ENCODE measurements around the gene HSPA12B. TPM values are rescaled to one million over a fixed set of nuclear protein-coding genes. Genes with fewer than 3 reads are reported as not detected.

Gene HSPA12B
- polyA plus RNA-seq, 1 donor from 2014 or later: not detected

DNA sequence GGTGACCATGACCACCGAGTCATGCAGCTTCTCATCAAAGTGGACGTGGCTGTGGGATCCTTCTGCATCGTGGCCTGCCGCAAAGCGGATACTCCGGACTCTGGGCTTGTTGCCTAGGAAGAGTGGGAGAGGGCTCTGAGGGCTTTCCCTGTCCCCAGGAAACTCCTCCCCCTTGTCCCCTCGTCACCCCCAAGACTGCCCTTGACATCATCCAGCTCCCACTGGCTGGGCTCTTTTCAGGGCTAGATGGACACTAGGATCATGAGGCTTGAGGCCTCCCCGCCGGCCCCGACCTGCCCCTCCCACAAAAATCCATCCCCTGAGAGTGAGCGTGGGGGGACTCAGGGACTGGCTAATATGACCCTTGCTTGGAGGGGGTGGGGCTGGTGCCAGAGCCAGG, 26.1 kb downstream of the HSPA12B start:
- Histone ChIP-seq H3F3A (ENCODE audit: insufficient read depth, low read length, poor library complexity, severe bottlenecking) (no peaks in the 10 kb centered on the region), H3K27ac (ENCODE audit: low read length) (no peak overlapping the region), H3K9ac (ENCODE audit: low read length) (no peak overlapping the region), H4K20me1 (ENCODE audit: insufficient read depth) (no peaks in the 10 kb centered on the region), H3K27me3 (ENCODE audit: insufficient read depth, low read depth, low read length) (no peaks in the 10 kb centered on the region), H3K9me2 (ENCODE audit: insufficient read depth, low read length) (no peaks in the 10 kb centered on the region), H3K4me2 (ENCODE audit: low read length) (no peak overlapping the region), H3K4me3 (ENCODE audit: low read length) (no peak overlapping the region), H2AFZ (ENCODE audit: low read depth, low read length) (no peak overlapping the region), H3K36me3 (ENCODE audit: insufficient read depth, low read length) (no peaks in the 10 kb centered on the region), H3K9me3 (ENCODE audit: low read length) (no peaks in the 10 kb centered on the region), H3K79me2 (replicated peaks; ENCODE audit: insufficient read depth, low read length) (no peaks in the 10 kb centered on the region)
- TF ChIP-seq, protein P1, sequence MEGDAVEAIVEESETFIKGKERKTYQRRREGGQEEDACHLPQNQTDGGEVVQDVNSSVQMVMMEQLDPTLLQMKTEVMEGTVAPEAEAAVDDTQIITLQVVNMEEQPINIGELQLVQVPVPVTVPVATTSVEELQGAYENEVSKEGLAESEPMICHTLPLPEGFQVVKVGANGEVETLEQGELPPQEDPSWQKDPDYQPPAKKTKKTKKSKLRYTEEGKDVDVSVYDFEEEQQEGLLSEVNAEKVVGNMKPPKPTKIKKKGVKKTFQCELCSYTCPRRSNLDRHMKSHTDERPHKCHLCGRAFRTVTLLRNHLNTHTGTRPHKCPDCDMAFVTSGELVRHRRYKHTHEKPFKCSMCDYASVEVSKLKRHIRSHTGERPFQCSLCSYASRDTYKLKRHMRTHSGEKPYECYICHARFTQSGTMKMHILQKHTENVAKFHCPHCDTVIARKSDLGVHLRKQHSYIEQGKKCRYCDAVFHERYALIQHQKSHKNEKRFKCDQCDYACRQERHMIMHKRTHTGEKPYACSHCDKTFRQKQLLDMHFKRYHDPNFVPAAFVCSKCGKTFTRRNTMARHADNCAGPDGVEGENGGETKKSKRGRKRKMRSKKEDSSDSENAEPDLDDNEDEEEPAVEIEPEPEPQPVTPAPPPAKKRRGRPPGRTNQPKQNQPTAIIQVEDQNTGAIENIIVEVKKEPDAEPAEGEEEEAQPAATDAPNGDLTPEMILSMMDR (IDR thresholded peaks at IDR 0.05; ENCODE audit: poor library complexity, severe bottlenecking): no peak
- no peak for TF ChIP-seq EP300 (conservative IDR thresholded peaks at IDR 0.05; ENCODE audit: poor library complexity, severe bottlenecking)
- no peak for TF ChIP-seq RAD21 (conservative IDR thresholded peaks at IDR 0.05)
- no peak for TF ChIP-seq EZH2 (IDR thresholded peaks at IDR 0.05; ENCODE audit: borderline replicate concordance, insufficient read depth, low read length, poor library complexity, severe bottlenecking)
- TF ChIP-seq, protein P2, sequence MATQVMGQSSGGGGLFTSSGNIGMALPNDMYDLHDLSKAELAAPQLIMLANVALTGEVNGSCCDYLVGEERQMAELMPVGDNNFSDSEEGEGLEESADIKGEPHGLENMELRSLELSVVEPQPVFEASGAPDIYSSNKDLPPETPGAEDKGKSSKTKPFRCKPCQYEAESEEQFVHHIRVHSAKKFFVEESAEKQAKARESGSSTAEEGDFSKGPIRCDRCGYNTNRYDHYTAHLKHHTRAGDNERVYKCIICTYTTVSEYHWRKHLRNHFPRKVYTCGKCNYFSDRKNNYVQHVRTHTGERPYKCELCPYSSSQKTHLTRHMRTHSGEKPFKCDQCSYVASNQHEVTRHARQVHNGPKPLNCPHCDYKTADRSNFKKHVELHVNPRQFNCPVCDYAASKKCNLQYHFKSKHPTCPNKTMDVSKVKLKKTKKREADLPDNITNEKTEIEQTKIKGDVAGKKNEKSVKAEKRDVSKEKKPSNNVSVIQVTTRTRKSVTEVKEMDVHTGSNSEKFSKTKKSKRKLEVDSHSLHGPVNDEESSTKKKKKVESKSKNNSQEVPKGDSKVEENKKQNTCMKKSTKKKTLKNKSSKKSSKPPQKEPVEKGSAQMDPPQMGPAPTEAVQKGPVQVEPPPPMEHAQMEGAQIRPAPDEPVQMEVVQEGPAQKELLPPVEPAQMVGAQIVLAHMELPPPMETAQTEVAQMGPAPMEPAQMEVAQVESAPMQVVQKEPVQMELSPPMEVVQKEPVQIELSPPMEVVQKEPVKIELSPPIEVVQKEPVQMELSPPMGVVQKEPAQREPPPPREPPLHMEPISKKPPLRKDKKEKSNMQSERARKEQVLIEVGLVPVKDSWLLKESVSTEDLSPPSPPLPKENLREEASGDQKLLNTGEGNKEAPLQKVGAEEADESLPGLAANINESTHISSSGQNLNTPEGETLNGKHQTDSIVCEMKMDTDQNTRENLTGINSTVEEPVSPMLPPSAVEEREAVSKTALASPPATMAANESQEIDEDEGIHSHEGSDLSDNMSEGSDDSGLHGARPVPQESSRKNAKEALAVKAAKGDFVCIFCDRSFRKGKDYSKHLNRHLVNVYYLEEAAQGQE (IDR thresholded peaks at IDR 0.05; ENCODE audit: borderline replicate concordance): no peak
- no peak for TF ChIP-seq POLR2AphosphoS5 (IDR thresholded peaks at IDR 0.05)
- no peak for TF ChIP-seq MXI1 (conservative IDR thresholded peaks at IDR 0.05; ENCODE audit: poor library complexity, severe bottlenecking)
- no peak for TF ChIP-seq TAF1 (IDR thresholded peaks at IDR 0.05; ENCODE audit: low read depth)
- TF ChIP-seq SMC3 (conservative IDR thresholded peaks at IDR 0.05; ENCODE audit: poor library complexity): no peak

DNA sequence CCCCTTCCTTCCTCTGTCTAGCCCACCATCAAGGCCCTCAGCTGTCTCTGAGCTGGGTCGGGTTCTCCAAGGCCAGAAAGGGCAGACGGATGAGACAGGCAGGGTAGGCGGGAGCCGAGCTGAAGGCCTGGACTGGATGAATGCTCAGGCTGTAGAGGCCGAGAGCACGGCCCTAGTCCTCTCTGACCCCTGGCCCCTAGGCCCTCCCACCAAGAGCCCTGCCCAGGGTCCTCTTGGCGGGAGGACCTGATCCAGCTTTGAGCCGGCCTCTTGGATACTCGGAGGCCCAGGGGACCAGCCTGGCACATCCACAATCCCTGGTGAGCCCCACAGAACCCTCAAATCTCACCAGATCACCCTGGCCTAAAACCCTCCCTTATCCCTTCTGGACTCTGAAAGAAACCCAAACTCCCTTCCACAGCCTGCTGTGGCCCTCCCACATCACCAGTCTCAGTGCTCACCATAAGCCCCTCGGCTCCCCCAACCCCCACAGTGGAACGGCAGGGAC, 26.9 kb downstream of the HSPA12B start:
- no peak overlapping the region for H3K27ac ChIP-seq (ENCODE audit: low read length)
- no peak overlapping the region for H3K9ac ChIP-seq (ENCODE audit: low read length)

More for the DNA sequence above, 26.9 kb downstream of the HSPA12B start:
- no peaks in the 10 kb centered on the region for H3K9me3 ChIP-seq (ENCODE audit: low read length)
- H3K27me3 ChIP-seq (ENCODE audit: insufficient read depth, low read depth, low read length): no peaks in the 10 kb centered on the region
- H3K36me3 ChIP-seq (ENCODE audit: insufficient read depth, low read length): no peaks in the 10 kb centered on the region
- no peak for TF ChIP-seq EP300 (conservative IDR thresholded peaks at IDR 0.05; ENCODE audit: poor library complexity, severe bottlenecking)
- no peak for TF ChIP-seq EZH2 (IDR thresholded peaks at IDR 0.05; ENCODE audit: borderline replicate concordance, insufficient read depth, low read length, poor library complexity, severe bottlenecking)
- TF ChIP-seq RAD21 (conservative IDR thresholded peaks at IDR 0.05): no peak
- no peak for TF ChIP-seq MXI1 (conservative IDR thresholded peaks at IDR 0.05; ENCODE audit: poor library complexity, severe bottlenecking)
- TF ChIP-seq, protein P2 (IDR thresholded peaks at IDR 0.05; ENCODE audit: borderline replicate concordance): no peak
- no peak for TF ChIP-seq POLR2AphosphoS5 (IDR thresholded peaks at IDR 0.05)
- TF ChIP-seq SMC3 (conservative IDR thresholded peaks at IDR 0.05; ENCODE audit: poor library complexity): no peak
- TF ChIP-seq, protein P1 (IDR thresholded peaks at IDR 0.05; ENCODE audit: poor library complexity, severe bottlenecking): no peak
- TF ChIP-seq TAF1 (IDR thresholded peaks at IDR 0.05; ENCODE audit: low read depth): no peak
- H3K4me2 ChIP-seq (ENCODE audit: low read length): no peak overlapping the region
- no peak overlapping the region for H3K4me3 ChIP-seq (ENCODE audit: low read length)
- H3K79me2 ChIP-seq (replicated peaks; ENCODE audit: insufficient read depth, low read length): no peaks in the 10 kb centered on the region
- no peak overlapping the region for H2AFZ ChIP-seq (ENCODE audit: low read depth, low read length)
- no peaks in the 10 kb centered on the region for H3F3A ChIP-seq (ENCODE audit: insufficient read depth, low read length, poor library complexity, severe bottlenecking)
- H4K20me1 ChIP-seq (ENCODE audit: insufficient read depth): no peaks in the 10 kb centered on the region
- H3K9me2 ChIP-seq (ENCODE audit: insufficient read depth, low read length): no peaks in the 10 kb centered on the region
